Stimulated activated CD8-positive, alpha-beta memory T cell treated with anti-CD3 and anti-CD28 coated beads, Interleukin-15, amount 100 ng/mL, for 1 hour (primary cell): ENCODE measurements around the gene RAC3.
"Not testable (repeated sequence)": the region's sequence is repeated elsewhere in the genome, so short reads cannot be mapped to it uniquely, and the experiment has no call there.

ENCODE experiments used
- DNase-seq: peaks from one replicate; pipeline ENCODE4 v3.0.0-alpha.2; 2020; ENCODE audit warnings: low read depth

The RAC3 gene

GRCh38 chr17:82023447-82024241 is 7.8 kb upstream of the RAC3 start:
- no peak for DNase-seq

GRCh38 chr17:82024859-82025258 is 6.6 kb upstream of the RAC3 start:
- no peak for DNase-seq

GRCh38 chr17:82025401-82026107 is 5.9 kb upstream of the RAC3 start:
- DNase-seq, result no peak

- DNase-seq, result no peak
Measured at GRCh38 chr17:82028246-82028645, 3.2 kb upstream of the RAC3 start.

GRCh38 chr17:82028966-82029365 is 2.5 kb upstream of the RAC3 start:
- no peak for DNase-seq

- DNase-seq, result no peak
Measured at GRCh38 chr17:82029391-82029790, 2.1 kb upstream of the RAC3 start.

GRCh38 chr17:82029990-82030469 is 1.4 kb upstream of the RAC3 start:
- no peak for DNase-seq

GRCh38 chr17:82030470-82031302 is 792 bp upstream of the RAC3 start:
- peak; percentile 60 for DNase-seq

GRCh38 chr17:82031885-82032627 is 578 bp downstream of the RAC3 start:
- no peak for DNase-seq

- DNase-seq, result no peak
Measured at GRCh38 chr17:82033359-82034085, 2.0 kb downstream of the RAC3 start.

GRCh38 chr17:82034371-82035011 is 3.0 kb downstream of the RAC3 start:
- no peak for DNase-seq

- no peak for DNase-seq
Measured at GRCh38 chr17:82035488-82035887, 4.0 kb downstream of the RAC3 start.

- DNase-seq, result no peak
Measured at GRCh38 chr17:82035956-82036633, 4.6 kb downstream of the RAC3 start.

GRCh38 chr17:82036634-82037091 is 5.2 kb downstream of the RAC3 start:
- no peak for DNase-seq

GRCh38 chr17:82037092-82037888 is 5.8 kb downstream of the RAC3 start, which contains the start of gene DCXR:
Gene DCXR (minus strand): TSS chr17:82037697. CDS start chr17:82037682, 15 bp downstream.
- peak; percentile 90 for DNase-seq

- DNase-seq, result no peak
Measured at GRCh38 chr17:82037889-82038195, 6.4 kb downstream of the RAC3 start.

GRCh38 chr17:82038796-82039409 is 7.4 kb downstream of the RAC3 start:
- DNase-seq, result not testable (repeated sequence)

- no peak for DNase-seq
Measured at GRCh38 chr17:82039695-82040299, 8.3 kb downstream of the RAC3 start.
